K562 (cell line): ENCODE measurements around the gene FBXL3. TPM values are rescaled to one million over a fixed set of nuclear protein-coding genes. Genes with fewer than 3 reads are reported as not detected.
A peak's percentile ranks its signal among the peaks of the same experiment; 100 is the strongest.

Source experiments
- FOXK1 ChIP-seq: sonication (generic); formaldehyde crosslinking; IDR thresholded peaks from 2 replicates; pipeline ENCODE4 v1.8.0; 2022; ENCODE audit warnings: missing genetic modification reagents, mild to moderate bottlenecking, borderline replicate concordance
- FOXK2 ChIP-seq, 2 experiments: fragments of 450-650 bp; IDR thresholded peaks in 1 of 2; conservative IDR thresholded peaks in 1 of 2; 2 replicates each; pipeline ENCODE4 v1.6.1; 2016; ENCODE audit warnings: low read depth in 2 of 2, mild to moderate bottlenecking in 1 of 2
- MBD2 ChIP-seq: sonication (generic); IDR thresholded peaks from 2 replicates; pipeline ENCODE4 v1.6.1; 2016; ENCODE audit warnings: low read depth, borderline replicate concordance
- MED1 ChIP-seq: sonication (generic); formaldehyde crosslinking; IDR thresholded peaks from 2 replicates; pipeline ENCODE4 v1.8.1; 2023; ENCODE audit warnings: missing genetic modification reagents, borderline replicate concordance
- PCBP1 ChIP-seq: fragments of 200-400 bp; formaldehyde crosslinking; IDR thresholded peaks from 2 replicates; pipeline ENCODE4 v1.6.1; 2018; ENCODE audit warnings: mild to moderate bottlenecking, low read depth, low read length; ENCODE audit not compliant: poor library complexity, severe bottlenecking
- PYGO2 ChIP-seq: fragments of 450-650 bp; IDR thresholded peaks from 2 replicates; pipeline ENCODE4 v1.6.1; 2016; ENCODE audit warnings: mild to moderate bottlenecking, missing genetic modification characterization, moderate library complexity, missing compliant biosample characterization
- TAF9B ChIP-seq: fragments of 450-650 bp; IDR thresholded peaks from 2 replicates; pipeline ENCODE4 v1.6.1; 2018; ENCODE audit warnings: mild to moderate bottlenecking; ENCODE audit not compliant: partially characterized antibody
- ZBTB11 ChIP-seq, 3 experiments: fragments of 200-800 bp in 1 of 3; fragments of 250-450 bp in 1 of 3; fragments of 450-650 bp in 1 of 3; sonication (Bioruptor Pico) in 1 of 3; sonication (Bioruptor generic) in 1 of 3; formaldehyde crosslinking in 1 of 3; IDR thresholded peaks; 2 replicates each; pipeline versions ENCODE4 v1.6.1 to v1.8.0; 2016 to 2022; ENCODE audit warnings: mild to moderate bottlenecking in 2 of 3, missing genetic modification characterization in 2 of 3, missing compliant biosample characterization in 1 of 3, moderate library complexity in 1 of 3
- ZNF143 ChIP-seq: sonication (generic); formaldehyde crosslinking; IDR thresholded peaks from 2 replicates; pipeline ENCODE4 v1.9.0; 2022; ENCODE audit warnings: mild to moderate bottlenecking, missing genetic modification reagents
- ZNF41 ChIP-seq: fragments of 250-450 bp; sonication (Bioruptor Pico); conservative IDR thresholded peaks from 2 replicates; pipeline ENCODE4 v1.4.0; 2020; ENCODE audit warnings: mild to moderate bottlenecking
- polyA plus RNA-seq, 8 experiments: library from polyadenylated mRNA; depleted of rRNA in 4 of 8; stranded (reverse) in 5 of 8; unstranded in 3 of 8; fragments of >200 nt; fragmentation: Nextera tagmentation in 2 of 8; fragmentation: Illumina TruSeq in 1 of 8; extraction: Ambion mirVana in 2 of 8; extraction: Trizol in 1 of 8; gene quantifications; 2 replicates each; pipeline versions ENCODE4 v1.2.1 to v1.2.3, GENCODE V29; 2011 to 2014; ENCODE audit warnings: inconsistent platforms in 1 of 8, missing spikeins in 1 of 8
- total RNA-seq, 7 experiments: library from RNA; depleted of rRNA in 6 of 7; stranded (reverse); fragments of >200 nt in 6 of 7; fragmentation: Illumina TruSeq in 2 of 7; extraction: Trizol in 2 of 7; gene quantifications; 2 replicates each; pipeline versions ENCODE4 v1.2.1 to v1.2.3, GENCODE V29; 2011 to 2021; ENCODE audit warnings: low replicate concordance in 1 of 7
- TF ChIP-seq, protein P1 (sequence below), 2 experiments: fragments of 200-800 bp in 1 of 2; sonication (Bioruptor generic) in 1 of 2; sonication (generic) in 1 of 2; formaldehyde crosslinking in 1 of 2; IDR thresholded peaks in 1 of 2; conservative IDR thresholded peaks in 1 of 2; 2 replicates each; pipeline versions ENCODE4 v1.5.0 to v1.6.1; 2016 to 2020; ENCODE audit warnings: missing compliant biosample characterization in 1 of 2, missing genetic modification characterization in 1 of 2, missing genetic modification reagents in 1 of 2
- TF ChIP-seq, protein P2 (sequence below), 2 experiments: IDR thresholded peaks; 2 replicates each; pipeline ENCODE4 v1.6.1; 2012; ENCODE audit warnings: improper control_type of control experiment in 2 of 2, low read depth in 2 of 2, low read length in 2 of 2, borderline replicate concordance in 1 of 2
- TF ChIP-seq, protein P3 (sequence below): IDR thresholded peaks from 3 replicates; pipeline ENCODE4 v1.6.1; 2011; ENCODE audit warnings: borderline replicate concordance, mild to moderate bottlenecking; ENCODE audit not compliant: insufficient read length, insufficient read depth

FBXL3 gene
- total and polyA plus RNA-seq, 9 of the 15 experiments (the other 6 are each of a cell fraction or from before 2014, with no cell fraction given): 3.8 to 16.4 (median 12.6) TPM

DNA sequence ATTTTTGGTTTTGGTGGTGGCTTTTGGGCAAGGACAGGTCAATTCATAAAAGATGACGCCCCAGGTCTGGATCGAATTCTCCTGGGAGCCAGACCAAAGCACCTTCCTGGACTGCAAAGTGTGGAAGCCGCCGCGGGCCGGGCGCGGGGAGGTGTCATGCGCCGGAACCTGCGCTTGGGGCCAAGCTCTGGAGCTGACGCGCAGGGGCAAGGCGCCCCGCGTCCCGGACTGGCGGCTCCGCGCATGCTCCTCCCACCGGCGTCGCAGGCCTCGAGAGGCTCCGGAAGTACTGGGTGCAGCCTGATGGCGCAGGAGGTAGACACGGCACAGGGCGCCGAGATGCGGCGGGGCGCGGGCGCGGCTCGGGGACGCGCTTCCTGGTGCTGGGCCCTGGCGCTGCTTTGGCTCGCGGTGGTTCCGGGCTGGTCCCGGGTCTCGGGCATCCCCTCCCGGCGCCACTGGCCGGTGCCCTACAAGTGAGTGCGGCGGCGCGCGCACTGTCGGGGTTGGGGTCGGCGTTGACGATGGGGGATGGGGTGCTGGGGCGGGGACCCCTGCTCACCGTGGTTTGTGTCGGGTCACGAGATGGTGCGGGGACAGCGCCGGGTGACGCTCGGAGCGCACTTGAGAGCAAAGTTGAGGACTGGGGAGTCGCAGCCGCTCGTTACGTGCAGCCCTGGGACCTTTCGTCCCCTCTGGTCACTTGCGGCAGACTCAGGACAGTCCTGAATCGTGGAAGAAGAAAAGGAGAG, 35.0 kb downstream of the FBXL3 start, which contains the start of gene CLN5 (continued):
- TF ChIP-seq ZBTB11 (CRISPR knock-in tag; IDR thresholded peaks at IDR 0.05) (peak in 1 of 3 experiments; percentile 56; a peak in 2 of 6 replicates), PYGO2 (tag) (no peak), PCBP1 (no peak), MED1 (no peak), MBD2 (peak; percentile 60; the same call in 1 of the 2 replicates), ZNF143 (CRISPR knock-in tag) (no peak), FOXK1 (CRISPR knock-in tag) (no peak), TAF9B (no peak), ZNF41 (CRISPR knock-in tag) (no peak), FOXK2 (conservative IDR thresholded peaks at IDR 0.05 in 1 of 2, IDR thresholded peaks at IDR 0.05 in 1 of 2; ENCODE audit: low read depth in 2 of 2) (peak in 1 of 2 experiments; percentile 21; a peak in 1 of 4 replicates)
- TF ChIP-seq, protein P1, sequence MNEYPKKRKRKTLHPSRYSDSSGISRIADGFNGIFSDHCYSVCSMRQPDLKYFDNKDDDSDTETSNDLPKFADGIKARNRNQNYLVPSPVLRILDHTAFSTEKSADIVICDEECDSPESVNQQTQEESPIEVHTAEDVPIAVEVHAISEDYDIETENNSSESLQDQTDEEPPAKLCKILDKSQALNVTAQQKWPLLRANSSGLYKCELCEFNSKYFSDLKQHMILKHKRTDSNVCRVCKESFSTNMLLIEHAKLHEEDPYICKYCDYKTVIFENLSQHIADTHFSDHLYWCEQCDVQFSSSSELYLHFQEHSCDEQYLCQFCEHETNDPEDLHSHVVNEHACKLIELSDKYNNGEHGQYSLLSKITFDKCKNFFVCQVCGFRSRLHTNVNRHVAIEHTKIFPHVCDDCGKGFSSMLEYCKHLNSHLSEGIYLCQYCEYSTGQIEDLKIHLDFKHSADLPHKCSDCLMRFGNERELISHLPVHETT (CRISPR knock-in tag; conservative IDR thresholded peaks at IDR 0.05 in 1 of 2, IDR thresholded peaks at IDR 0.05 in 1 of 2): peak in 1 of 2 experiments; percentile 48; a peak in 1 of 4 replicates
- TF ChIP-seq, protein P2, sequence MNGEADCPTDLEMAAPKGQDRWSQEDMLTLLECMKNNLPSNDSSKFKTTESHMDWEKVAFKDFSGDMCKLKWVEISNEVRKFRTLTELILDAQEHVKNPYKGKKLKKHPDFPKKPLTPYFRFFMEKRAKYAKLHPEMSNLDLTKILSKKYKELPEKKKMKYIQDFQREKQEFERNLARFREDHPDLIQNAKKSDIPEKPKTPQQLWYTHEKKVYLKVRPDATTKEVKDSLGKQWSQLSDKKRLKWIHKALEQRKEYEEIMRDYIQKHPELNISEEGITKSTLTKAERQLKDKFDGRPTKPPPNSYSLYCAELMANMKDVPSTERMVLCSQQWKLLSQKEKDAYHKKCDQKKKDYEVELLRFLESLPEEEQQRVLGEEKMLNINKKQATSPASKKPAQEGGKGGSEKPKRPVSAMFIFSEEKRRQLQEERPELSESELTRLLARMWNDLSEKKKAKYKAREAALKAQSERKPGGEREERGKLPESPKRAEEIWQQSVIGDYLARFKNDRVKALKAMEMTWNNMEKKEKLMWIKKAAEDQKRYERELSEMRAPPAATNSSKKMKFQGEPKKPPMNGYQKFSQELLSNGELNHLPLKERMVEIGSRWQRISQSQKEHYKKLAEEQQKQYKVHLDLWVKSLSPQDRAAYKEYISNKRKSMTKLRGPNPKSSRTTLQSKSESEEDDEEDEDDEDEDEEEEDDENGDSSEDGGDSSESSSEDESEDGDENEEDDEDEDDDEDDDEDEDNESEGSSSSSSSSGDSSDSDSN (IDR thresholded peaks at IDR 0.05; ENCODE audit: borderline replicate concordance in 1 of 2, low read depth in 2 of 2, low read length in 2 of 2): peak in 1 of 2 experiments; percentile 73; a peak in 1 of 4 replicates
- TF ChIP-seq, protein P3, sequence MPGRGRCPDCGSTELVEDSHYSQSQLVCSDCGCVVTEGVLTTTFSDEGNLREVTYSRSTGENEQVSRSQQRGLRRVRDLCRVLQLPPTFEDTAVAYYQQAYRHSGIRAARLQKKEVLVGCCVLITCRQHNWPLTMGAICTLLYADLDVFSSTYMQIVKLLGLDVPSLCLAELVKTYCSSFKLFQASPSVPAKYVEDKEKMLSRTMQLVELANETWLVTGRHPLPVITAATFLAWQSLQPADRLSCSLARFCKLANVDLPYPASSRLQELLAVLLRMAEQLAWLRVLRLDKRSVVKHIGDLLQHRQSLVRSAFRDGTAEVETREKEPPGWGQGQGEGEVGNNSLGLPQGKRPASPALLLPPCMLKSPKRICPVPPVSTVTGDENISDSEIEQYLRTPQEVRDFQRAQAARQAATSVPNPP: no peak
